Cardiac muscle cell (in vitro differentiated cells and primary cell): Measurements from ENCODE around the gene TNFRSF6B. TPM values are rescaled to one million over a fixed set of nuclear protein-coding genes. Genes with fewer than 3 reads are reported as not detected.
"Not testable (repeated sequence)": the region's sequence is repeated elsewhere in the genome, so short reads cannot be mapped to it uniquely, and the experiment has no call there.

Source experiments
- DNase-seq, 2 donors: peaks; one replicate each; pipeline versions ENCODE4 v3.0.0 to v3.0.0-alpha.2; 2010 to 2017; ENCODE audit warnings: low read depth in 1 of 2, low spot score in 1 of 2
- H3K27ac ChIP-seq: fragments of 200-600 bp; sonication (generic); 2 replicates; pipeline ENCODE4 v1.5.1; 2016
- H3K27me3 ChIP-seq: fragments of 200-600 bp; sonication (generic); 2 replicates; pipeline ENCODE4 v1.6.0; 2016; ENCODE audit warnings: control low read depth
- H3K36me3 ChIP-seq: fragments of 200-600 bp; sonication (generic); 2 replicates; pipeline ENCODE4 v1.5.1; 2016; ENCODE audit warnings: control low read depth
- H3K4me1 ChIP-seq: fragments of 200-600 bp; sonication (generic); 2 replicates; pipeline ENCODE4 v1.8.1; 2017; ENCODE audit warnings: low read depth, mild to moderate bottlenecking, mixed run types
- H3K4me3 ChIP-seq: fragments of 200-600 bp; sonication (generic); 2 replicates; pipeline ENCODE4 v1.5.1; 2016; ENCODE audit warnings: mild to moderate bottlenecking
- H3K9me3 ChIP-seq: fragments of 200-600 bp; sonication (generic); 2 replicates; pipeline ENCODE4 v1.5.1; 2017; ENCODE audit warnings: low read depth, mild to moderate bottlenecking, control low read depth
- CTCF ChIP-seq: IDR thresholded peaks from 2 replicates; pipeline ENCODE4 v1.5.1; 2012; ENCODE audit warnings: low read depth, mild to moderate bottlenecking, low read length
- polyA plus RNA-seq: library from polyadenylated mRNA; unstranded; fragments of >200 nt; fragmentation: Nextera tagmentation; extraction: Ambion mirVana; gene quantifications from 2 replicates; pipeline ENCODE4 v1.2.1, GENCODE V29; 2016
- total RNA-seq: library from RNA; depleted of rRNA; stranded (reverse); fragments of >200 nt; gene quantifications from 2 replicates; pipeline ENCODE4 v1.2.3, GENCODE V29; 2016

The TNFRSF6B gene
- total RNA-seq = 9.5 and 10.3 TPM in 2 replicates
- polyA plus RNA-seq = 3.3 and 4.9 TPM in 2 replicates

GRCh38 chr20:63696628-63697356 is at the start of gene TNFRSF6B:
Gene TNFRSF6B (plus strand): TSS chr20:63696652. CDS start chr20:63696768, 116 bp downstream.
- no peaks in the 10 kb centered on the region for H3K9me3 ChIP-seq
- H3K27ac ChIP-seq = no peak within 1 kb of the TSS
- H3K4me1 ChIP-seq = peaks cover 6% of the 10 kb centered on the region
- TF ChIP-seq CTCF = no peak
- H3K27me3 ChIP-seq = no peaks in the 10 kb centered on the region
- peak in 1 of 2 donors; percentile 39 for DNase-seq
- no peaks in the 10 kb centered on the region for H3K36me3 ChIP-seq
- no peak within 1 kb of the TSS for H3K4me3 ChIP-seq

DNA sequence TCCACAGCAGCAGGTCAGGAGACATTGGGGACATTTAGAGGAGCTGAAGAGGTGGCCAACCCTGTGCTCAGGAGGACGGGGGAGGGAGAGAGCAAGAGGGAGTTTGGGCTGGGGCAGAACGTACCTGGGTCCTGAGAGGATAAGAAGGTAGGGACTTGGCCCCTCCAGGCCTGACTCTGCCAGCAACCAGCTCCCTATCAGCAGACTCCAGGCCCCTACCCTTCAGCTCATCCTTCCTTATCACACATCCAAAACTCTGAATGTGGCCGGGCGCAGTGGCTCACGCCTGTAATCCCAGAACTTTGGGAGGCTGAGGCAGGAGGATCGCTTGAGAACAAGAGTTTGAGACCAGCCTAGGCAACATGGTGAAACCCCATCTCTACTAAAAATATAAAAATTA is 48.3 kb upstream of the TNFRSF6B start:
- DNase-seq = no peak
- Histone ChIP-seq H3K4me3 (no peak overlapping the region), H3K27me3 (peaks cover 23% of the 10 kb centered on the region), H3K9me3 (no peaks in the 10 kb centered on the region), H3K27ac (no peak overlapping the region), H3K4me1 (no peaks in the 10 kb centered on the region), H3K36me3 (no peaks in the 10 kb centered on the region)
- TF ChIP-seq CTCF = no peak

GRCh38 chr20:63648895-63649589 is 47.4 kb upstream of the TNFRSF6B start:
- no peak for DNase-seq
- Histone ChIP-seq H3K9me3 (no peaks in the 10 kb centered on the region), H3K4me1 (no peaks in the 10 kb centered on the region), H3K27ac (no peak overlapping the region), H3K36me3 (no peaks in the 10 kb centered on the region), H3K27me3 (peaks cover 22% of the 10 kb centered on the region), H3K4me3 (no peak overlapping the region)
- no peak for TF ChIP-seq CTCF

DNA sequence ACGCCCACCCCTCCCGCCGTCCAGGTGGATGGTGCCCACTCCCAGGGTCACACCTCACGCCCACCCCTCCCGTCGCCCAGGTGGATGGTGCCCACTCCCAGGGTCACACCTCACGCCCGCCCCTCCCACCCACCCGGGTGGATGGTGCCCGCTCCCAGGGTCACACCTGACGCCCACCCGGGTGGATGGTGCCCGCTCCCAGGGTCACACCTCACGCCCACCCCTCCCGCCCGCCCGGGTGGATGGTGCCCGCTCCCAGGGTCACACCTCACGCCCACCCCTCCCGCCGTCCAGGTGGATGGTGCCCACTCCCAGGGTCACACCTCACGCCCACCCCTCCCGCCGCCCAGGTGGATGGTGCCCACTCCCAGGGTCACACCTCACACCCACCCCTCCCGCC is 46.0 kb upstream of the TNFRSF6B start:
- not testable (repeated sequence) for H3K4me1 ChIP-seq, H3K36me3 ChIP-seq, H3K9me3 ChIP-seq, DNase-seq, H3K4me3 ChIP-seq, H3K27ac ChIP-seq
- peaks cover 22% of the 10 kb centered on the region for H3K27me3 ChIP-seq

- no peaks in the 10 kb centered on the region for H3K9me3 ChIP-seq
- no peak overlapping the region for H3K27ac ChIP-seq
These were observed 44.6 kb upstream of the TNFRSF6B start for GRCh38 chr20:63651942-63652191.

More at GRCh38 chr20:63651942-63652191, 44.6 kb upstream of the TNFRSF6B start:
- H3K36me3 ChIP-seq = no peaks in the 10 kb centered on the region
- H3K4me3 ChIP-seq = peak overlapping the region; percentile 50
- no peaks in the 10 kb centered on the region for H3K4me1 ChIP-seq
- peaks cover 22% of the 10 kb centered on the region for H3K27me3 ChIP-seq
- no peak for DNase-seq
- TF ChIP-seq CTCF = no peak
